Endothelial cell (in vitro differentiated cells): Measurements from ENCODE around the gene RANBP10. TPM values are rescaled to one million over a fixed set of nuclear protein-coding genes. Genes with fewer than 3 reads are reported as not detected.

Experiments
- DNase-seq: peaks from one replicate; pipeline ENCODE4 v3.0.0; 2021; ENCODE audit warnings: low spot score
- H3K27ac Mint-ChIP-seq: one replicate; pipeline ENCODE4 v1.8.0; 2021; ENCODE audit warnings: mixed read lengths, inconsistent platforms; ENCODE audit not compliant: unreplicated experiment
- H3K27me3 Mint-ChIP-seq: one replicate; pipeline ENCODE4 v1.8.0; 2021; ENCODE audit warnings: mild to moderate bottlenecking, moderate library complexity, mixed read lengths, inconsistent platforms; ENCODE audit not compliant: unreplicated experiment
- H3K36me3 Mint-ChIP-seq: one replicate; pipeline ENCODE4 v1.8.0; 2021; ENCODE audit warnings: mild to moderate bottlenecking, low read depth, mixed read lengths, inconsistent platforms; ENCODE audit not compliant: unreplicated experiment
- H3K4me1 Mint-ChIP-seq: one replicate; pipeline ENCODE4 v1.8.0; 2021; ENCODE audit warnings: mild to moderate bottlenecking, mixed read lengths, inconsistent platforms; ENCODE audit not compliant: unreplicated experiment
- H3K4me3 Mint-ChIP-seq: one replicate; pipeline ENCODE4 v1.8.0; 2021; ENCODE audit warnings: mild to moderate bottlenecking, mixed read lengths, inconsistent platforms; ENCODE audit not compliant: unreplicated experiment
- H3K9me3 Mint-ChIP-seq: one replicate; pipeline ENCODE4 v1.8.0; 2021; ENCODE audit warnings: mixed read lengths, inconsistent platforms; ENCODE audit not compliant: unreplicated experiment
- total RNA-seq: library from RNA; stranded (reverse); fragmentation: NEBNext Ultra II Directional; extraction: Animal tissue kit (Norgen Biotek cat#: 25700); gene quantifications from one replicate; pipeline ENCODE4 v1.2.1, GENCODE V29; 2021; ENCODE audit not compliant: unreplicated experiment
- TF ChIP-seq, protein P1 (sequence below): fragments of 200-600 bp; sonication (generic); IDR thresholded peaks from one replicate; pipeline ENCODE4 v1.5.0; 2021; ENCODE audit warnings: antibody characterized with exemption; ENCODE audit not compliant: unreplicated experiment

RANBP10 gene
- total RNA-seq, 1 donor from 2014 or later, result 19.5 TPM

DNA sequence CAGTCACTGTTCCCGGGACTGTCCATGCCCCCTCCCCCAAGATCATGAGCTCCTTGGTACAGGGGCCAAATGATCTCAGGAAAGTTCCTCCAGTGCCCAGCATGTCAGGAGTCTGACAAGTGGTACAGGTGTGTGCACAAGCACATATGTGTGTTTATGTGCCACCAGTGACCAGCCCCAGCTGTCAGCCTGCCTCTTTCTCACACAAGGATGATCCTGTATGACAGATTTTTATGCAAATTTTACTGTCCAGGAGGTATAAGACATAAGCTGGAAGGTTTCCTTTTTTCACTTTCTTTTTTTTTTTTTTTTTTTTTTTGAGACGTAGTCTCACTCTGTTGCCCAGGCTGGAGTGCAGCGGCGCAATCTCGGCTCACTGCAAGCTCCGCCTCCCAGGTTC lies 55.9 kb downstream of the RANBP10 start:
- Mint-ChIP-seq H3K9me3 (no peaks in the 10 kb centered on the region), H3K36me3 (peaks cover 6% of the 10 kb centered on the region), H3K4me3 (no peak overlapping the region), H3K27ac (no peak overlapping the region), H3K4me1 (peaks cover 4% of the 10 kb centered on the region), H3K27me3 (peaks cover 12% of the 10 kb centered on the region)
- TF ChIP-seq, protein P1, sequence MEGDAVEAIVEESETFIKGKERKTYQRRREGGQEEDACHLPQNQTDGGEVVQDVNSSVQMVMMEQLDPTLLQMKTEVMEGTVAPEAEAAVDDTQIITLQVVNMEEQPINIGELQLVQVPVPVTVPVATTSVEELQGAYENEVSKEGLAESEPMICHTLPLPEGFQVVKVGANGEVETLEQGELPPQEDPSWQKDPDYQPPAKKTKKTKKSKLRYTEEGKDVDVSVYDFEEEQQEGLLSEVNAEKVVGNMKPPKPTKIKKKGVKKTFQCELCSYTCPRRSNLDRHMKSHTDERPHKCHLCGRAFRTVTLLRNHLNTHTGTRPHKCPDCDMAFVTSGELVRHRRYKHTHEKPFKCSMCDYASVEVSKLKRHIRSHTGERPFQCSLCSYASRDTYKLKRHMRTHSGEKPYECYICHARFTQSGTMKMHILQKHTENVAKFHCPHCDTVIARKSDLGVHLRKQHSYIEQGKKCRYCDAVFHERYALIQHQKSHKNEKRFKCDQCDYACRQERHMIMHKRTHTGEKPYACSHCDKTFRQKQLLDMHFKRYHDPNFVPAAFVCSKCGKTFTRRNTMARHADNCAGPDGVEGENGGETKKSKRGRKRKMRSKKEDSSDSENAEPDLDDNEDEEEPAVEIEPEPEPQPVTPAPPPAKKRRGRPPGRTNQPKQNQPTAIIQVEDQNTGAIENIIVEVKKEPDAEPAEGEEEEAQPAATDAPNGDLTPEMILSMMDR, result no peak
- DNase-seq, result no peak

DNA sequence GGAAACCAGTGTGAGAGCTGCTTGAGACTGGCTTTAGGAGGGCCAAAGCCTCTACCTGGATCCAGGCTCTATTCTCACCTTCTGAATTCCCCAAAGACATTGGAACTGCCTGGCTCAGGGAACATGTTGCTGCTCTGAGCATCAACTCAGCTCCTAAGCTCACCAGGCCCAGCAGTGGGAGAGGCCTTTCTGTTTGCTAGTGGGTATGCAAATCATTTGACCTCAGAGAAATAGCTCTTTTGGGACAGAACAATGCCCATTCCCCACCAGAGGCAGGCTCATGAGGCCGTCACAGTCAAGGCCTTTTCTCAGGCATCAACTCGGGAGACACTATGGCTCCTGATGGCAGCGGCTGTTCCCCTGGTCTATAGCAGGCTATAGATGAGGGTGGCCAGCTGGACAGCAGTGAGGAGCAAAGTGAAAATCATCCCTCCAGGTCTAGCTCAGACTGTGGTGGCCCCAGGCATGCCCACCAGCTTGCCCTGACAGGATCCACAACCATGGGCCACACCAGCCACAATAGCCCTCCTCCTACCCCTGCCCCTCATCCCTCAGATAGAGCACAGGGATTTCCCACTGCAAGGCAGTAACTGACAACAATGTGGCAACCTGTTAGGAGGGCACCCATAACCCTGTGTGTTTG lies 56.8 kb downstream of the RANBP10 start:
- DNase-seq, result no peak
- Mint-ChIP-seq H3K4me1 (peaks cover 4% of the 10 kb centered on the region), H3K4me3 (no peak overlapping the region), H3K27ac (no peak overlapping the region), H3K27me3 (peaks cover 11% of the 10 kb centered on the region), H3K36me3 (peaks cover 6% of the 10 kb centered on the region), H3K9me3 (no peaks in the 10 kb centered on the region)
- TF ChIP-seq, protein P1, result no peak

DNA sequence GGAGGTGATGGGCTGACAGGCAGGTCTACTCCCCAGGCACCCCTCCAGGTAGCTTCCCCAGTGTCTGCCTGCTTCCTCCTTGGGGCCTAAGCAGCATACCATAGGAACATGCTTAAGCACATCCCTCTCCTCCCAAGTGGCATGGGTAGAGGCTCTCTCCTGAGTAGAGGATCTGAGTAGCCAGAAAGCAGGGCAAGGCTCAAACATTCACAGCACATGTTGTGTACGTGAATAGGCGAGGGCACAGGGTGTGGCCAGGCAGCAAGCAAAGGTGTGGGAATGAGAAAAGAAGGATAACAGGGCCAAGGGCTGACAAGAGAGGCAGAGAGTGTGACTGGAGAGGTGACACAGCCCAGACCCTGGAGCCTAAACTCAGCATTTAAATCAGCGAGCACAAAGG lies 57.5 kb downstream of the RANBP10 start:
- no peaks in the 10 kb centered on the region for H3K9me3 Mint-ChIP-seq
- no peak overlapping the region for H3K4me3 Mint-ChIP-seq
- H3K4me1 Mint-ChIP-seq, result peaks cover 4% of the 10 kb centered on the region
- DNase-seq, result no peak
- TF ChIP-seq, protein P1, result no peak
- H3K27me3 Mint-ChIP-seq, result peaks cover 9% of the 10 kb centered on the region
- H3K36me3 Mint-ChIP-seq, result peaks cover 9% of the 10 kb centered on the region
- no peak overlapping the region for H3K27ac Mint-ChIP-seq

DNA sequence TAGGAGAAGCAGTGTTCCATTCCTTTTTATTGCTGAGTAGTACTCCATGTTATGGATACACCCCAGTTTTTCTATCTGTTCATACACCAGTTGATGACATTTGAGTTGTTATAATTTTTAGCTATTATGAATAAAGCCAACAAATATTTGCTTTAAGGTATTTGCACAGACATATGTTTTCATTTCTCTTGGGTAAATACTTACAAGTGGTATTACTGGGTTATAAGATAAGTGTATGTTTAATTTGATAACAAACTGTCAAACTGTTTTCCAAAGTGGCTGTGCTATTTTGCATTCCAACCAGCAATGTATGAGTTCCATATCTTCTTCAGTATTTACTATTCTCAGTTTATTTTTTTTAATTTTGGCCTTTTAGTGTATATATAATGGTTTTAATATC lies 59.5 kb downstream of the RANBP10 start:
- H3K27ac Mint-ChIP-seq, result no peak overlapping the region
- H3K36me3 Mint-ChIP-seq, result peaks cover 20% of the 10 kb centered on the region
- peaks cover 9% of the 10 kb centered on the region for H3K27me3 Mint-ChIP-seq
- no peaks in the 10 kb centered on the region for H3K4me1 Mint-ChIP-seq
- TF ChIP-seq, protein P1, result no peak
- no peak for DNase-seq
- no peak overlapping the region for H3K4me3 Mint-ChIP-seq
- no peaks in the 10 kb centered on the region for H3K9me3 Mint-ChIP-seq

DNA sequence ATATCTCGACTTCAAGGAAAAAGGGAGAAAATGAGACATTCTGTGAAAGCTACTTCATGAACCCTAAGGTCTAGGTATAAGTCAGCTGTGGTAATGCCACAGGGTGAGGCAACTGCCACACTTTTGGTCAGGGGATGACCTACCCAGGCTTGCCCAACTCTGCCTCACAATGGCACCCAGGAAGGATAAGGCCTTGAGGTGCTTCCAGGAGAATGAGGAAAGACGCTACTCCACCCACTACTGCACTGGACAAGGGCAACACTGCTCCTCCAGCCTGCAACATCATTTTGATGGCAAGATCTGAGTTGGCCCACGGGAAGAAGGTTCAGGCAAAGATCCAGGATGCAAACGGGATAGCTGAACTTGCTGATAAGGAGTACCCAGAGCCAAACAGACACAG lies 65.2 kb downstream of the RANBP10 start:
- Mint-ChIP-seq H3K27me3 (peaks cover 16% of the 10 kb centered on the region), H3K9me3 (no peaks in the 10 kb centered on the region), H3K27ac (no peak overlapping the region), H3K4me3 (no peak overlapping the region), H3K4me1 (no peaks in the 10 kb centered on the region), H3K36me3 (peaks cover 25% of the 10 kb centered on the region)
- DNase-seq, result no peak
- TF ChIP-seq, protein P1, result no peak
